ENCODE measurements around the gene TRAPPC14.

Gene TRAPPC14

DNA sequence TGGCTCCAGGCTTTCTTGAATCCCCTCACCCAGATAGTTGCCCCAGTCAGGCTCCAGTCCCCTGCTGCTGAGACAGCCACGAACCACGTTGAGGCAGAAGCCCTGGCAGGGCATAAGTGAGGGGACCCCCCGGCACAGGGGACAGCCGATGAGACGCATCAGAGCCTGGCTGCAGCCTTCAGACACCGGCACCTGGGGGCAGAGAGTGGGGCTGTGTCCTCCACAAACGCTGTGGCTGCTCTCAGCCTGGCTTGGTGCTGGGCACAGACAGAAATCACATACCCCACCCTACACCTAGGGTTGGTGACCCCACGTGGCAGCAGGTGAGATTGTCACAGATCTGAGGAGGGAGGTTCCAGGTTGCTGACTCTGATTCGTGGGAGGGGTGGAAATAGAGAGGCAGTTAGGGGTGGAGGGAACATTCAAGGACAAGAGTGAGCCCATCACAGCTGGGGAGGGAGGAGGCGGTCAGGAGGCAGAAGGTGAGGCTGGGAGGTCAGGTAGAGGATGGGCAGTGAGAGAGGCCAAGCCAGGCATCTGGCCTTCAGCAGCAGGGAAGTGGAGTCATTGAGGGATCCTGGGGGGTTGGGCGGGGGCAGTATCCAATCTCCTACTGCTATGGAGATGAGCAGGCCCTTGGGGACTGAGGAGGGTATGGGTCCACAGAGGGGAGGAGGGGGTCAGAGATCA is 15.4 kb upstream of the TRAPPC14 start:
- no peak for DNase-seq (ENCODE audit: low spot score)

DNA sequence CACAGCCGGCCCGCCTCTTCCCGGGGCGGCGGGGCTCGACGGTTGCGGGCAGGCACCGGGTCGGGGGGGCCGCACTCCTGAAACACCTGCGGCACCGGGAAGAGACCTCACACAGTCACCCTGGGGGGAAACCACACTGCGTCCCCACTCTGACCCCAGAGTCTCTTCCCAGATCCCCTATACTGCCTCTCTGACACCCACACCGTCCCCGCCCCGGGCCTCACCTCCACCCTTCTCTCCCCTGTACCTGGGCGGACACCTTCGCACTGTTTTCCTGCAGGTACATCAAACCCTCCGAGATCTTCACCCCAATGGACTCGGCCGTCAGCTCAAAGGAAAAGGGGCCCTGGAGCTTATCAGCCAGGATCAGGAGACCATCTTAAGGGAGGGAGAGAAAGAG is 13.3 kb upstream of the TRAPPC14 start:
- DNase-seq (ENCODE audit: low spot score), result no peak

DNA sequence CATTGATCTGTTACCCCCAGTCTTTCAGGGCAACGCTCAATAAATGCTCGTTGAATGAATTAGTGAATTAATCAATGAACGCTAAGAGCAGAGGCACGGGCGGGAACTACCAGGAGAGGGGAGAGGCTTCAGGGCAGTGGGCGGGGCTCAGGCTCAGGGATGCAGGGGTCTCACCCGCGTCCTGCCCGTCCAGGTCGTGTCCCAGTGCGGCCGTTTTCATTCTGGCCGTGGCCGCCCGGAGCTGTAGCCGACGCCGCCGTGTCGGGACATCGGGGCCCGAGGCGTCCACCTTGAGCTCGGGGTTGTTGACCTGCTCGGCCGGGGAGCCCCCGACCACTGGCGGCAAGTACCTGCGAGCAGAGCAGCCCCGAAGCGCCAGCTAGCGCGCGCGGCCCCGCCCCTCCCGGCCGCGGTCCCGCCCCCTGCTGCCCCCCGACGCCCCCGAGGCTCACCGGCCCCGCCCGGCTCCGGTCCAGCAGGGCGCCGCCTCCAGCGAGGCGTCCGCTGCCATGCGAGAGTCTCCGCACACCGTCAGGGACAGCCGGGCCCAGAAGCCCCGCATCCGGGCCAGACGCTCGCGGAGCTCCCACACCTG is 12.7 kb upstream of the TRAPPC14 start:
- no peak for DNase-seq (ENCODE audit: low spot score)

DNA sequence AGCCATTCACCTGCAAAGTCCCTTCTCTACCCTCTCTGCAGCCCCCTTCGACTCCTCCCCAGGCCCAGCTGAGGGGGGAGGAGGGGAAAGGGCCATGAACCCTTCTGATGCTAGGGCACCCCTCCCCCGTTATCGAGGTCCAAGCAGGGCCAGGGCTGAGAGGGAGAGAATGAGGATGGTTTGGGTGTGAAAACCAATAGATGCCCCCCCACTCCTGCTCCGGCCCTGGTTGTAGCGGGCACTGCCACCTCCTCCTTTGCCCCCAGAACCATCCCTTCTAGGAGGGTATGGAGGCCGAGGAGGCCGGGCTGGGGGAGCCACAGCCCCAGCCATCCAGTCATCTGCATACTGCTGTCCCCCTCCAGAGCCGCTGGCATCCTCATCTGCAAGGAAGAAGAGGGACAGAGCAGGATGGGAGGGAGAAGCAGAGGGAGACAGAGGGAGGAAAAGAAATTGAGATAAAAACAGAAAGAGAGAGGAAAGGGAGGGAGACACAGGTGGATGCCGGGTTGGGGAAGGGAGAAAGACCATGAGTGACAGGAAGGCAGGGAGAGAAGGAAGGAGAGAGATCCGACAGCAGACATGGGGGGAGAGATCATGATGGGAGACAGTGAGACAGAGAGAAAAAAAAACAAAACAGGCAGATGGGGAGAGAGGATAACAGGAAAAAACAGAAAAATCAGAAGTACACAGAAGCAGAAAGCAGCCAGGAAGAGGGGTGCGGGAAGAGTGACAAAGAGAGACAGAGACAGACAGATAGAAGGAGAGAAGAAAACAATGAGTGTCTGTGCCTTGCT is 11.8 kb upstream of the TRAPPC14 start:
- DNase-seq (ENCODE audit: low spot score), result no peak

DNA sequence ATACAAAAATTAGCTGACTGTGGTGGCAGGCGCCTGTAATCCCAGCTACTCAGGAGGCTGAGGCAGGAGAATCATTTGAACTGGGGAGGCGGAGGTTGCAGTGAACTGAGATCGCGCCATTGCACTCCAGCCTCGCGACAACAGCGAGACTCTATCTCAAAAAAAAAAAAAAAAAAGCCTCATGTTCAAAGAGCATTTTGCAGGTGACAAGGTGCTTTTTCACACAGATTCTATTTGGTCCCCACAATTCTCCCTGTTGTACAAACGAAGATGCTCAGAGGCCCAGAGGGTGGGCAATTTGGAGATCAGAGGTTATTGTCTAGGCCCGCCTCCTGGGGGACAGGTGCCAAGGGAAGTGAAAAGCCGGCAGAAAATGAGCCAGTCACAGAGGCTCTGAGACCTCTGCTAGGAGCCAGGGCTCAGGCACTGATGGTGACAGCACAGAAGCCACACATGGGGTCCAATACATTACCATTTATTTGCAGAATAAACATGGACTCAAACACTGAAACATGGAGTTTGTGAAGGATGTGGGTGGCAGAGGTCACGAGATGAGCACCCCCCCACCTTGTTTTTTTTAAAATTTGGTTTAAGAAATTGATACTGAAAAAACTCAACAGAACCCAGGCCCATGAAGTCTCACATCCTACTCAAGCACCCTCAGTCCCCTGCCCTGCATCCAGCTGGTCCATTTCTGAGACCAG is 10.8 kb upstream of the TRAPPC14 start:
- peak; percentile 51 for DNase-seq (ENCODE audit: low spot score)

DNA sequence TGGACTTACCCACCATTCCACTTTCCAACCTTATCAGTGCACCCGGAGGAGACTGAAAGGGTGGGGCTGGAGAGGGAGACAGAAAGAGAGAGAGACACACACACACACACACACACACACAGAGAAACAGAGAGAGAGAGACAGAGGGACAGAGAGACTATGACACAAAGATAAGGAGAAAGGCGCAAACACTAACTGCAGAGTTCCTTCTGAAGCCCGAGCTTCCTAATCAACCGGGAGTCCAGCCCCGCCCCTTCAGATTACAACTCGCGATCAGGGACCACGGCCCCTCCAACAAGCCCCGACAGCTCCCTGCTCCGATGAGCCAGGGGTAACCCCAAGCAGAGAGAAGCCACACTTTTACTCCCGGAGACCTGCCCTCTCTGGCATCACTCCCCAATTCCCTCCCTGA is 9.4 kb upstream of the TRAPPC14 start:
- no peak for DNase-seq (ENCODE audit: low spot score)

DNA sequence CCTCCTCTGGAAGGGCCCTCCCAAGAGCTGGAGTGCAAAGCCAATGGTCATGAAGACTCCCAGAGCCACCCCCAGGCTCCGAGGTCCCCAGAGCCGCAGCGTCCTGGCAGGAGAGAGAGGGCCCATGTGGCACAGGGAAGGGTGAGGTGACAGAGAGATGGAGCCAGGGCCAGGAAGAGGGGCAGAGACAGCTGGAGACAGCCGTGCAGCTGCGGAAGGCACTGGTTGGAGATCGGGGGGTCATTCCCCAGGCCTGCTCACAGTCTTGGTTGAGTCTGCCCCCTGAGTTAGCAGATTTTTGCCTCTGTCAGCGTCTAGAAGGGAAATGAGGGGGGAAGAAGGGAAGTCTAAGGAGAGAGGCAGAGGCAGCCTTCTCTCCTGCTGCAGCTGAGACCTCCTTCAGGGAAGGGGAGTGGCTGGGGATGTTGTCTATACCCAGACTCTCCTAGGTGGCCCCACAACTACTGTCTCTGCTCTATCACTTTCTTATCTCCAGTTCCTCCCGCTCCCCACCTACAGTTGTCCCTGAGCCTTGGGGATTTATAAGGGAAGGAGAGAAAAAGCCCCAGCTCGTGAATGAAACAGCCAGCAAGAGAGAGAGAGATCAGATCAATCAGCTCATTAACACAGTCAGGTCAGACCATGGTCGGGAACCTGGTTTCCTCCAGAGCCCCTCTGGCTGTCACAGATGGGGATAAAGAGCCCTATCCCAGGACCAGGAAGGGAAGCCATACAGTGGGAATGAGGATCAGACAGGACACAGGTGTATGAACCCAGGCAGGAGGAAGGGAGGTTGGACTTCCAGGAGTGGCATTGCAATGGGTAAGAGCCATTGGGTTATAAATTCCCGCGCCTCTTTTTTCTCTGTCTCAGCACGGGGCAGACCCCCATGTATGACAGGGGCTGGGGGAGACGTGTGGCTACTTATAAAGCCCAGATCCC is 8.7 kb upstream of the TRAPPC14 start:
- no peak for DNase-seq (ENCODE audit: low spot score)

DNA sequence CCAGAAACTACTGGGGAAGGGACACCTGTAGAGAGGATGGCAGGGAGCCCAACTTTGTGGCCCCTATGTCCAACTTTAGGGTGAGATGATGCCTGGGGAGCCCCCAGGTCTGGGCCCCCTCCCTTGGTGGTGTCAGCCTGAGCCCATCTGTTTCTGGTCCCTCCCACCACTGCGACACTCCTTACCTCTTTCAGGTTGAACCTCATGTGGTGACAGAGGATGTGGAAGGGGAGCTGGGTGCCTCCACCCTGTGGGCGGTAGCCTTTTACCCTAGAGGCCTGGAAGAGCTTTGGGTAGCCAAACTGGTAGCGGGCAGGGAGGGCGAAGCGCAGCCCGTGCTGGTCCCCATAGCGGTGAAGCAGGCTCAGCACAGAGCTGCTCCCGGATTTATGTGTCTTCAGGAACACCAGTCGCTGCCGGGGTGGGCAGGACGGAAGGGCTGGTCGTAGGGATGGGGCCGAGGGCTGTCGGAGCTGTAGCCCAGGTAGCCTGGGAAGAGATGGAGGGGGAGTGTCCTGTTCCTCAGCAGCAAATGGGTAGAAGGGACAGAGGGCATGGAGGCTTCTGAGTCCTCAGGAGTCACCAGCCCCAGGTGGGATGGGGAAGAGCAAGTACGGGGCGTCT is 7.9 kb upstream of the TRAPPC14 start:
- no peak for DNase-seq (ENCODE audit: low spot score)

DNA sequence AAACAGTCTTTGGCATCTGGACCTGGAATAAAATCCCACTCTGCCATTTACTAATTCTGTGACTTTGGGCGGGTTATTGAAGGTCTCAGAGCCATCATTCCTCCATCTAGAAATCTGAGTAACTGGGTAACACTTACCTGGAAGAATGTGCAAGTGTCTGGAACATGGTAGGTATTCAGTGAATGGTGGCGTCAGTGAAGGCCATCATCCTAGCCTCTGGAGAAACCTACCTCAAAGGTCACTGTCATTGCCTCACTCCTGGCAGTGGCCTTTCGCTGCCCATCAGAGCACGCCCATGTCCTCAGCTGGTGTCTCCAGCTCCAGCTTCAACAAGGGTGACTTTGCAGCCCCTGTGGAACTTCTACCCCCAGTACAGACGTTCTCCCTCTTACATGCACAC is 5.3 kb upstream of the TRAPPC14 start:
- DNase-seq (ENCODE audit: low spot score), result no peak

DNA sequence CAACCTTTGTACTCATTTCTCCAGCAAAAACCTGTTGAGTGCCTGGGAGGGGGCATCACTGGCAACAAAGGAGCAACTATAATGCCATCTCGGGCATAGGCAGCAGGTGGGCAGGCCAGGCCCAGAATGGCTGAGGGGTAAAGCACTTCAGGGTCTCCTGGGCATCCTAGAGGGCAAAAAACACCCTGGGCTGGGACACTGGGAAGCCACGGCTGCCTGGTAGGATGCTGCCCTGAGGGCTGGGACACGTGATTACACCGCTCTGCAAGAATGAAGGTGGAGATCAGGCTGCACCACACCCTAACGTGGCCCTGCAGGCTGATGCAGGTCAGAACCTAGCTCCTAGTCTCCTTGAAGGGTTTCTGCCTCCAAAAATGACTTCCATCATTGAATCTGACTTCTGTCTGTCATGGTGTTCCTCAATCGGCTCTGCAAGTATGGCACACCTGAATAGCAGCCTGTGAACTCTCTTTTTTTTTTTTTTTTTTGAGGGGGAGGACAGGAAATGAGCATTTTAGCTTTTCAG is 4.5 kb upstream of the TRAPPC14 start:
- DNase-seq (ENCODE audit: low spot score), result no peak

DNA sequence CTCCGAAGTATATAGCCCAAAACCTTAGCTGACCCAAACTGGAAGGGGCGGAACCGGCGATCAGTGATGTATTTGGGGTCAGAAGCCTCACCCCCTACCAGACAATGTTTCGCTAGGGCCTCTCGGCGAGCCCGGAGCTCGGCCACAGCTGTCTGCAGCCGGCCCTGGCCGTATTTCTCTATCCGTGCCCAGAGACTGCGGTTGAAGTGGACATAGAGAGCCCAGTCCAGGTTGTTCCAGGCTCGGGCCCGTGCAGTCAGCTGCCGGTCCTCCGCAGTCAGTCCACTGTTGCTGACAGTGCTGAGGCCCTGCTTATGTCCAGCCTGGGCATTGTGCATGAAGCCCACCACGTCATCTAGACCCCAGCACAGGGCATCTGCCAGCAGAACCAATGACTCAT is 1.5 kb upstream of the TRAPPC14 start:
- no peak for DNase-seq (ENCODE audit: low spot score)

DNA sequence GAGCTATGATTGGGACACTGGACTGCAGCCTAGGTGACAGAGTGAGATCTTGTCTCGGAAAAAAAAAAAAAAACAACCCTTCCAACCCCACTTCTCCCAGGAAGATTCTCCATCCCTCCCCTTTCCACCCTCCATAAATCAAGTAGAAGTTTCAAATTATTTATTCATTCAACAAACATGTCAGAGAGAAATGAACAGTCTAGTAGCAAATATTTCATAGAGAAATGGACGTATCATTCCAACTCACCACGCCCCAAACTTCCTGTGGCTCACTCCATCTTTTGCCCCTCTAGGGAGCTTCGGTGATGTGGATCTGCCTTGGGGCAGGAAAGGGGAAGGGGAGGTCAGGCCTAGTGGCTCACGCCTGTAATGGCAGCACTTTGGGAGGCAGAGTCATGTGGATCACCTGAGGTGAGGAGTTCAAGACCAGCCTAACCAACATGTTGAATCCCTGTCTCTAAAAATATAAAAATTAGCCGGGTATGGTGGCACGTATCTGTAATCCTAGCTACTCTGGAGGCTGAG is 638 bp upstream of the TRAPPC14 start:
- DNase-seq (ENCODE audit: low spot score), result no peak

DNA sequence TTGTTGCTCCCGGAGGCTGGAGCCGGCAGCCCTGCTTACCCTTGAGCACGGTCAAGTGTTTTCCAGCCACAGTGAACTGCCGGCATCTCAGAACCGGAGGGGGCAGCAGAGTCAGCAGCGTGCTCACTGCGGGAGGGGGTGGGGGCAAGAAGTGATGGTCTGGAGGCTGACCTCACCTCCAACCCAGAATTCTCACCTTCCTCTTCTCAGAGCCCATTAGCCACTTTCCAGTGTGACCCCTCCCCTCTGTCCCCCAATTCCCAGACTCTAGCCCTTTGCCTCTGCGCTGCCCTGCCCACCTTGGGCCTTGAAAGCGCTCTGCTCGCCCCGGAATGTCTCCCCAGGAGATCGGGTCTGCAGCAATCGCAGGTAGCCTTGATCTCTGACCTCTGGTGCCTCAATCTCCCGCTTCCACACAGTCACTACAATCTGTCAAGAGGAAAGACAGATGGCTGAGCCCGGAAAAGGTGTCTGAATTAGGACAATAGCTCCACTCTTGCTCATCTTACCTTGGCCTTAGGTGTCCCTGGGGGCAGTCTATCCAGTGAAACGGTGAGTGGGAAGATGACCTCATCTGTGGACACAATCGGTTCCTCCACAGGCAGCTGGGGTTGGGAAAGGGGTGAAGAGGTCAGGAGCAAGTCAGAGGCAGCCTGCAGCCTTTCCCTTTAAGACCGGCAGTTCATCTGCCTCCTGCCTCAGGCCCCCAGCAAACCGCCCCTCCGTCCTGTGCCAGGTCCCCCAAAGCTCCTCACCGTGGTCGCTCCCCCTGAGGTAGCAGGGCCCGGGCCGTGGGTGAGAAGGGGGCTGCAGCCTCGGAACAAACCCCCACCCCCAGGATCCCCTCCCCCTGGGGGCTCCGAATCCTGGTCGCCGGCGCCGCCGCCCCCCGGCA is 942 bp downstream of the TRAPPC14 start:
- DNase-seq (ENCODE audit: low spot score), result no peak

DNA sequence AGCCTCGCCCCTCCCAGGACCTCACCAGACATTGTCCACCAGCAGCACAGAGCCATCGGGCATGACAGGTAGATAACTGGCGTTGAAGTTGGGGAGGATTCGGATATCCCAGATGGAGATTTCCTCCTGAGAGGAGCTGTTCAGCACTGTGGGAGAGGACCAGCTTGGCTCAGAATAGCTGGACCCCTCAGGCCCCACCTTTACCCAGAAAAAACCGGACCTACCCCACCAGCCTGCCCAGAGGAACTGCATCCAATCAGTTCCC is 1.5 kb downstream of the TRAPPC14 start:
- no peak for DNase-seq (ENCODE audit: low spot score)

DNA sequence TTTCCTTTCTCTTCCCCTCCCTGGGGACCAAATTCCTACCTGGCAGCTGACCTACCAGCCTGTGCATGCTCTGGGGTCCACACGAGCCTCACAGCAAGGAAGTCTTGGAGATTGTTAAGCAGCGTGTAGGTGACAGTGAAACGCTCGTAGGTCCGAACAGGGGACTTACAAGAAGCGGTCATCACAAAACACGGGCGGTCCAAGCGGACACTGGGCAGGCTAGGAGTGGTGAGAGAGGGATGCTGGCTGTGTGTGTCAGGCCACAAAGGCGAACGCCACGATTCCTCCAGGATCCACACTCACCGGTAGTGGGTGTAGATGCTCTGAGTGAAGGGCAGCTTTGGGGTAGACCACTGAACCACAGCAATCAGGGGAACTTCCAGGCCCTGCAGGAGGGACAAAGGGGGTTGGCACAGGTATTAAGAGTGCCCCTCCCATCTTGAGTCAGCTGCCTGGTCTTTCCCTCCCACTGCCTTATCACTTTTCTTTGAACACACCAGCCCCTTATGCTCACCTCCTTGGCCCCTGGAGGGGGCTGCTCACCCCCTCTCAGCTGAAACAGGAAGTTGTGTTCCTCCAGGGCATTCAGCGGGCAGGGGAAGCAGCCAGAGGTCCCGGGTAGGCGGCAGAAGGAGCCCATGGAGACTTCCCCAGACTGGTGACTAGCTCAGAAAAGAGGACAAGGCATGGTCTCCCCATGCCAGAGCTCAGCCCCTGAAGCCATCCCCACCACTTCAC is 2.0 kb downstream of the TRAPPC14 start:
- DNase-seq (ENCODE audit: low spot score), result peak; percentile 66

DNA sequence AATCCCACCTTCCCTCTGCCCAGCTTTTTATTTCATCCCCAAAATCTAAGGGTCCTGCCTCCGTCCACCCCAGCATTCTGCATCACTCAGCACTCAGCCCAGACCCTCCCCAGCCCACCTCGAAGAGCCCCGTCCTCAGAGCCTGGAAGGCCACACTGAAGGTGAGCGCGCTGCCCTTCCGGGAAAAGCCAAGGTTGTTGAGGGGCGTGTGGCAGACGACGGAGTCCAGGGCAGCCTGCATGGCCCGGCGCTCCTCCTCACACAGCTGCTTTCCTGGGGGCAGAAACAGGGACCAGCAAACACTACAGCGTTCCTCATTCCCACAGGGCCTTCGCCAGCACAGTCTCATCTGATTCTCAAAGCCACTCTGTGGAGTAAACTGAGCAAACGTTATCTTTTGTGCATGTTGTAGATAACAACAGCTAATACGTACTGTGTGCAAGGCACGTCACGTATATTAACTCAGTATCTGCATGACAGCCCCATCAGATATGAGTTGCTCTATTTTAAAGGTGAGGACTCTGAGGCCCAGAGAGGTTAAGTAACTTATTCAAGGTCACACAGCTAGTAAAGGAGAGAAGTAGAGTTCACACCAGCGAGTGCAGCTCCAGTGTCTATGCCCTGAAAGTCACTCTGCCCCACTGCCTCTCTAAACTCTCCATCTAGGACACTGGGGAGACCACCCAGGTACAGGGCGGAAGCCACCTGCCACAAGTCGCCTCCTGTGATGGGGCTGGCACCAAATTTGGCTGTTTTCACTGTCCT is 2.8 kb downstream of the TRAPPC14 start:
- DNase-seq (ENCODE audit: low spot score), result peak; percentile 23

DNA sequence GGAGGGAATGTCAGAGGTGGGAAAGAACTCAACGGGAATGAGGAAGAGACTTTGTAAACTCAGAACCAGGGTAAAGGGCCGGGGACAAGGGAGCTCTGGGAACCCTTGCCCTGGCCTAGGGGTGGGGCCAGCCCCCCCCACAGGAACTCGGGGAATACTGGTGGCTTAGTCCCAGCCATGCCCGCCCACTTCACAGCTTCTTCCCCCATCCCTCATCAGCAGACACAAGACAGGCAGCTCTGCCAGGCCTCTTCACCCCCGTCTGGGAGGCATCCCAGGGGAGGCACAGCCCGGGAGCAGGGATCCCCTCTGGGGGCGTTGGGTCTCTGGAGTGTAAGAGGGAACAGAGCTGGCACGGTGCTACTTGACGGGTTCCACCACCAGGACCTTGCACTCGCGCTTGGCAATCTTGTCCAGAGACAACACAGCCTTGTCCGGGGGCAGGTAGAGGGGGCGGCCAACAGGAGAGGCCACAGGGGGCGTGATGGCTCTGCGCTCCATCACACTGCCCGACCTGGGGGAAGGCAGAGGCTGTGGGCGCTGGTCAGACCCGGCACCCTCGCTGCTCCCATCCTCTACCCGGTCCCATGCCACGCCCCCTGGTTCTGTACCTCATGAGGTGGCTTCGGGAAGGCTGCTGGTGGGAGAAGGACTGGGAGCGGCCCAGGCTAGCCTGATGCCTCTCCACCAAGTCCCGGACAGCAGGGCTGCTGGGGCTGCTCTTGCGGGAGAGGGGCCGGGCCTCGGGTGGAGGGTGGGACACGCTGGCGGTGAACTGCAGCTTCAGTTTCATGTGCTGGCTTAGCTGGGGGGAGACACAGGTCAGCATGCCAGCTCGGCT is 3.7 kb downstream of the TRAPPC14 start:
- DNase-seq (ENCODE audit: low spot score), result no peak
